T1000 (cell line): ENCODE data around the gene FERMT2.

Experiments
- DNase-seq: peaks from one replicate; lab custom pipeline; 2025; ENCODE audit warnings: mixed read lengths; lab: John Stamatoyannopoulos, UW

The FERMT2 gene

DNA sequence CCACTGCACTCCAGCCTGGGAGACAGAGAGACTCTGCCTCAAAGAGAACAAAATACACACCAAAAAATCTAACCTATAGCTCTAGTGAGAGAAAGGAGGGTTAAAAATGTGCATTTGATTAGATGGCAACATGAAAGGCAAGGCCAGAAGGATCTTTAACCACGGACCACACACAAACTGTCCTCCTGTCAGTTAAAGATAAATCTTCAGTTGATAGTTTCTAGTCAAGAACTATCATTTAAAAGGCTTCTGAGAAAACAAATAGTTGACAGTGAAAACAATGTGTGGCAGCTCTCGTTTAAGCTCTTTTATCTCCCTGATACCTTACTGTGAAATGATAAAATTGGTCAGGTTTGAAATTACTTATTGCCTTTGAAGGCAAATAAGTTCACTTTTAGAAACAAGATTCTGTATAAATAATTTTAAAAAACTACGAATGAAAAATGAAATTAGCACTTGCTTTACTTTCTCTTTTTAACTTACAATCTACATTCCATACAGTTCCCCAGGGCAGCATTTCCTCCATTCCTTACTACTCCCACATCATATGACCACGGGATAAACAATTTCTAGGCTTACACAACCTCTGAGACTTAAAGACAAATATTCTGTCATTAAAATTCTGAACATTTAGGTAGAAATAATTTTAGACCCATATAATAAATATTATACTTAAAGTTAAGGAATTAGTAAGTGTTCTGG, 88.1 kb downstream of the FERMT2 start:
- no peak for DNase-seq

DNA sequence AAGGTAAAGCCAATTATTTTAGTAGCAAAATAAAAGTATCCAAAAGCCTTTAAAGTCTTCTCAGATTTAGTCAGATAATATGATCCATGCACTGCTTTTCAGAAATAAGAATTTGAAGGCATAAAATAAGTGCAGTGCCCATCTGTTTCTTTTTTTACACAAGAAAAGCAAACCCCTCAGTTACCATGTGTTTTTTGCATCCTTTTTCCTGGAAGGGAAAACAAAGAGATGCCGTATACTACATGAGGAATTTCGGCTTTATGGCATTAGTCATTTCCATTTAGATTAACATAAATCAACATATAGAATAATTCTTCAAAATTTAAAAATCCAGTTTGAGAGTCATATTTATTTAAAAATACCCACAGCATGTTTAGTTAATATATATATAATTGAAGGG, 89.4 kb downstream of the FERMT2 start:
- DNase-seq, result no peak

DNA sequence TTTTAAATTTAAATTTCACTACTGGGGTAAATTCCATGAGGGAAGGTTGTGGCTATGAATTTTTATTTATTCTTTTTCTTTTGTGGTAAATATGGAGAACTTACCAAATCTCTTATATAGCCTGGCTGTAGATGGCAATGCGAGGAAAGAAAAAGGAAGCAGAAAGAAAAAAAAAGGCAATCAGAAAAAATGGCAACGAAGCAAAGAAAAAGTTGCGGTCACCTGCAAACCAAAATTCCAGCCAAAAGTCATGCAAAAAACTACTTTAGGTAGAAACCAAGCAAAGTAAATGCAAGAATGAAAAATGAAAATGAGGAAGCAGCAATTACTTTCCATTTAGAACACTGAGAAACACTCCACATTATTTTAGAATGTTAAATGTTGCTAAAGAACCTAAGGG, 89.9 kb downstream of the FERMT2 start:
- DNase-seq, result no peak

DNA sequence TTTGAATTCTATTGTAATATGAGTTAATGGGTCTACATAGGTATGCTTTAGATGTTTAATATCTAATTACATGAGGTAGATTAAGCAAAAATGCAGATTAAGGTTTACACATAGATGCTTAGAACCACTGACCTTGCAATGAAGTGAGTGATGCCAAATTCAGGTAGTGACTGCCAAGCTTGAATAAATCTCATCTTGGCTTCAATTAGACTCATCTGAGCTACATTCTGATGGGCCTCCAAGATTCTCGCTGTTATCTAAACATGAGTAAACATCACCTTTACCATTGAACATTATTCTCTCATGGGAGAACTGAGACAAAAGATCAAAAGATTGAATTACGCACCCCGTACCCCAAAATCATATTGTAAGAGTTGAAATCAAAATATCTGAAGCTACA, 90.6 kb downstream of the FERMT2 start:
- DNase-seq, result no peak

DNA sequence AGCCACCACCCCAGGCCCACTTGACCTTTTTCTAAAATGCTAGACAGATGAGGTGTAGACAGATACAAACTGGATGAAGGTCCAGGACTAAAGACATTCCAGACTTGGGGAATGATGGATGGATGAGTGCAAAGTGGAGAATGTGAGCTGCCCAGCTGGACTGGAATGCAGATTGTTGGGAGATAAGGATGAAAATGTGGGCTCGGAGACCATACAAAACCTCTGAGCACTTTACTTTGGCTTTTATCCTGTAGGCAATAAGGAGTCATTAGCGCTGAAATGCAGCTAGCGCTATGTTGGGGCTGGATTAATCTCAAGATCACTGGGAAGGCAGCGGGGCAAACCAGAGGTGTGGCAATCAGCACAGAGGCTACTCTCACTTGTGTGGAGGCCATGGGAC, 94.7 kb downstream of the FERMT2 start:
- no peak for DNase-seq

DNA sequence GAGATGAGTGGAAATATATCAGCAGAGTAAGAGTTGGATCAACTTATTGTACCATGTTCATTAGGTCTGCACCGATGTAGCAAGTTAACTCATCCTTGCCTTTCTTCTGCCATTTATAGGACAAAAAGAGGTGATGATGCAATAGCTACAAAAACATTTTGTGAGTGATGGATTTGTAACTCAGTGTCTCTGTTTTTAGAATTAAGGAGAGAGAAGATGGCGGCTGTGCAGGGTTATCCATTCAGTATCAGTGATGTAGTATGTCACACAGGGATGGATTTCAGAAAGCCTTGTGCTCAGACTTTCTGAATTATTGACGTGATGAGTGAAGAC, 97.4 kb downstream of the FERMT2 start:
- DNase-seq, result no peak

DNA sequence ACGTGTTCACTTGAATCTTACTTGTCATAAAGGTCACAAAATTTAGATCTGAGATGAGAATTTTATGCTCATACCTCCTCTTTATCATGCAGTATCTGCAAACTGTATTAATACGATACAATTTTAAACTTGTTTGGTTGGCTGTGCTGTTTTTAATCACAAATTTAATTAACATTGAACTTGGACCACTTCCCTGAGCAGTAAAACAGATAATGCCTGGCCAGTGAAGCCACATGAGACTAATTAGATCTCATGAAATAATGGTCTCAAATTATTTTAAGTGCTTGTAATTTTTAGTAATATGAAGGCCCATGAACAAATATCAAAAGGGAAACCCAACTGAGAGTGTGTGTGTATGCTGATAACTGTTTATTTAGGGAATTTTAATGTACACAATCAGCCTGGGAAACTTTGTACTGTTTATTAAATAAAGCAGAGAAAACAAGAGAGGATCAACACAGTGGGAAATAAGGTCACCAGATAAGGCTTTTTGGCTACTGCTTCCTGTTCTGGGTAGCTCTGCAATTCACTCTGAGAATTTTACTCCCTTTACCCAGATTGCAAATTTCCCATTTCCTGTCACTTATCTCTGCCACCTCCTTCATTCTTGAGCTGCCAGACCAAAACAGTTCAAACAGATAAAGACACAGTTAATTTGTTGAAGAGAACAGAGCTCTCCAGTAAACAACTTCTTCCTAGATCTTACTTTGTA, 97.9 kb downstream of the FERMT2 start:
- no peak for DNase-seq

DNA sequence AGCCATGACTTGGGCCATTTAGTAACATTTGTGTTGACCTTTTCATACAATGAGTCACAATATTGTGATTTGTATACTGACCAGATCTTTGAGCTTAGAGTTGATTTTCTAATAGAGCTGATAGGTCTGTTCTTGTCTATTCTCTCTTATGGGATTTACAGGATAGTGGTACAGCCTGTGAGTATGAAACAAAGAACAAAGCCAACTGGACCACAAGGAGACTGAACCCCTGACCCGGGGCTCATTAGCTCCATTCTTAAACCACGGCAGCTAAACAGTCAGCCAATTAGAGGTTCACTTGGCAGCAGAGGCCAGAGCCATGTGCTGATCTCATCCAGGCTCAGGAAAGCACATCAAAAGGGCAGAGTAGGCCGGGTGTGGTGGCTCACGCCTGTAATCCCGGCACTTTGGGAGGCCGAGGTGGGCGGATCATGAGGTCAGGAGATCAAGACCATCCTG, 100.4 kb downstream of the FERMT2 start:
- no peak for DNase-seq

DNA sequence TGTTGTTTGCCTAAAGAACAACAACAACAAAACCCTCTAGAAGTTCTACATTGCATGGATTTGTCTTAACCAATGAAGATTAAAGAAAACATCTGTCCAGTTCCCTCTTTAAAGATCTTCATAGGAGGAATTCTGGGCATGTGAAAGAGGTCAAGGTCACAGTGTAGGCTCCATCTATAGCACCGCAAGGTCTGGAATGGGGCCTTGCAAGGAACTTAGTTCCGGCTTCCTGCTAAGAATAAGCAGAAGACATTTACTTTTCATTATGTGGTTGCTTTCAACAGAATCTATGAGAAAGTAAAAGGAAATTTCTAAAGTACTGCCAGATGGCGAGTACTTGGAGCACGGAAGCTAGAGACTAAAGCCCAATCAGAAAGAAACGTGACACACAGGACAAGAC, 102.2 kb downstream of the FERMT2 start:
- DNase-seq, result no peak

DNA sequence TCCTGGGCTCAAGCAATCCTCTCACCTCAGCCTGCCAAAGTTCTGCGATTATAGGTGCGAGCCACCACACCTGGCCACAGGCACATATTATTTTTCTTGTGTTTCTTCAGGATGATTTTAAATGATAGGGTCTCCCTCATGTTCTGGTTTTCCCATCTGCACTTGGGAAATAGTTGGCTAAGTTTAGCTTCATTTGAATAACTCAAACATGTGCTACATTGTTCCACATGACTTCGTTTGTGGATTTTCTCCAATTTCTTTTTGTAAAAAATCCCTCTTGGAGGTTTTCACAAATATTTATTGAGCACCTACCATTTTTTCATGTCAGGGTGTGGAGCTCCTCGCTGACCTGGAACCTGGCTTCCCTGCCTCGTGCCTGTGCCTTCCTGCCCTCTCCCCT, 104.3 kb downstream of the FERMT2 start:
- no peak for DNase-seq

DNA sequence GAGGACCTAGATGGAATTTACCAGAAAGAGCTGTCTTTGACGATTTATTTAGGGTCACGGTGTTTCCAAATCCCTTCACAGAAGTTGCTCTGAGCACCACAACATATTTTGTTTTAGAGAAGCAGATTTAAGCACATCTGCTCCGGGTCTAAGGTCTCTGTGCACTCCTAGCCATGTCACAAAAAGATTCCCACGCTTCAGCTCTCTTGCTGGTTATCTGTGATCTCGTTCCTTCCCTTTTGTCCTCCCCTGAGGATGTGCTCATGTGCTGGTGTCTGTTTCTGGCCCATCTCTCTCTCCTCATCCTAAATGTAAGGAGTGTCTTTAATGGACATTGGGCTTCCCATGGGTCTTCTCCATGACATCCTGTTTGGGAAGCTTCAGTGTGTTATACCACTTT, 105.8 kb downstream of the FERMT2 start:
- DNase-seq, result no peak

DNA sequence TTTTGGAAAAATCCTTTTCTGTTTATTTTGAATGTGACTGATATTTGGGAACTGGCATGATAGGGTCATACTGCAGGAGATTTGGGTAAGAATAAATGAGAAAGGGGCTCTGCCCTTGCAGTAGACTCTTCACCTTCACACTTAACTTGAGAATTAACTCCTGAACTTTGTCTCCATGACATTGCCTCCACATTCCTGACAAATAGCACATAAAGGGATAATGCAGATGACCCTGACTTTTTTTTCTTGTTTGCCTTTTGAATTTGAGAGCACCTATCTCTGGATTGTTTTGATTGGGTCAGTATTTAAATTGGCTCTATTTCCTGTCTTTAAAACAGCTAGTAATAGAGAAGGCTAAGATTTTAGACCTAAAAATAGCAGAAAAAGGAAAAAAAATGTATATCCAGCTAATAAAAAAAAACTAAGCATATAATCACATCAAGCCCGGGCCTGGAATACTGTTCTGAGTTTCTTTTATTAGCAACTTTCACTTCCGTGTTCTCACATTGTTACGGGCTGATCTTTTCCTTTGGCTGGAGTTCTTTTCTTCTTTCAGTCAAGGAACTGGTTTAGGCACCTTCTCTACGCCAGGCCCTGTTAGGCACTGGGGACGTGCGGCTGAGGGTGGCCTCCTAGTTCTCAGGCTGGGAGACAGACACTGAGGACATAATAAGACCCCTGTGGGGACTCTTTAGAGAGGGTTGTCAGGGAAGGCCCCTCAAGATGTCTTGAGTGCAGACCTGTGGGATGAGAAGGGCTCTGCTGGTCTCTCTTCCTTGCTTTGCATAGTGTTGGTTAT, 106.4 kb downstream of the FERMT2 start:
- no peak for DNase-seq

DNA sequence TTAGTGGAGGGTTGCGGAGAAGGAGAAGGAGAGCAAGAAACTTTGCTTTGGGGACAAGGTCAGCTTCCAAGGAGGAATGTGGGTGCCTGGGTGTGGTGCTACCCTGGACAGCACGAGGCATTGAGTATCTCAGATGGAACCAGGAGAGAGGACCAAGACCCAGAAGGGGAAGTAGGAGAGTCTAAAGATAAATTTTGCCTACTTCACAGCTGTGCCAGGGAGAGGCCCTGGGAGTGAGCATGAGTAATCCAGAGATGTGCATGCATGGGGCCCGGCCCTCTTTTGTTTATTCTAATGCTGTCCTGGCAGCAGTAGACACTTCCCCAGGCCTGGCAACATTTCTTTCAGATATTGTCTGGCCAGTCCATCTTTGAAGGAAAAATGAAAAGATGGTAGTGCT, 110.0 kb downstream of the FERMT2 start:
- peak; percentile 15 for DNase-seq

DNA sequence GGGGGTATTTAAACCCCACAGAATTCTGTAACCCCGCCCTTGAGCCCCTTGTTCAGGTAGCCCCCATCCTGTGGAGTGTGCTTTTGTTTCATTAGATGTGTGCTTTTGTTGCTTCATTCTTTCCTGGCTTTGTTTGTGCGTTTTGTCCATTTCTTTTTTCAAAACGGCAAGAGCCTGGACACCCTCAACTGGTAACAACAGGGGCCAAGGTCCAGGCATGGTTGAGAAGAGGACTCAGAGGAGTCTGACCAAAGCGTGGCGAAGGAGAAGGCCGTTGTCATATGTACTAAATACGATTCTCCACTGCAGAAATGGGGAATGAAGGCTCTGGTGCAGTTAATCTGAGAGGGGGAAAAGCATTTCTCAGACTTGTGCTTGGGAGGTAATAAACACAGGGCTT, 113.4 kb downstream of the FERMT2 start:
- no peak for DNase-seq

DNA sequence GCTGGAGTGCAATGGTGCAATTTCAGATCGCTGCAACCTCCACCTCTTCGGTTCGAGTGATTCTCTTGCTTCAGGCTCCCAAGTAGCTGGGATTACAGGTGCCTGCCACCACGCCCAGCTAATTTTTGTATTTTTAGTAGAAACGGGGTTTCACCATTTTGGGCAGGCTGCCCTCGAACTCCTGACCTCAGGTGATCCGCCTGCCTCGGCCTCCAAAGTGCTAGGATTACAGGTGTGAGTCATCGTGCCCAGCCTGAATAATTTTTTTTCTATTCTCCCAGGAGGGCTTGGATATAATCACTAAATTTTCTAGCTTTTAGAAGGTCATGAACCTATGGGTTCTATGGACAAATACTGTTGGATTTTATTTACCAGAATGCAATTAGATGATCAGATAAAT, 114.8 kb downstream of the FERMT2 start:
- DNase-seq, result no peak

DNA sequence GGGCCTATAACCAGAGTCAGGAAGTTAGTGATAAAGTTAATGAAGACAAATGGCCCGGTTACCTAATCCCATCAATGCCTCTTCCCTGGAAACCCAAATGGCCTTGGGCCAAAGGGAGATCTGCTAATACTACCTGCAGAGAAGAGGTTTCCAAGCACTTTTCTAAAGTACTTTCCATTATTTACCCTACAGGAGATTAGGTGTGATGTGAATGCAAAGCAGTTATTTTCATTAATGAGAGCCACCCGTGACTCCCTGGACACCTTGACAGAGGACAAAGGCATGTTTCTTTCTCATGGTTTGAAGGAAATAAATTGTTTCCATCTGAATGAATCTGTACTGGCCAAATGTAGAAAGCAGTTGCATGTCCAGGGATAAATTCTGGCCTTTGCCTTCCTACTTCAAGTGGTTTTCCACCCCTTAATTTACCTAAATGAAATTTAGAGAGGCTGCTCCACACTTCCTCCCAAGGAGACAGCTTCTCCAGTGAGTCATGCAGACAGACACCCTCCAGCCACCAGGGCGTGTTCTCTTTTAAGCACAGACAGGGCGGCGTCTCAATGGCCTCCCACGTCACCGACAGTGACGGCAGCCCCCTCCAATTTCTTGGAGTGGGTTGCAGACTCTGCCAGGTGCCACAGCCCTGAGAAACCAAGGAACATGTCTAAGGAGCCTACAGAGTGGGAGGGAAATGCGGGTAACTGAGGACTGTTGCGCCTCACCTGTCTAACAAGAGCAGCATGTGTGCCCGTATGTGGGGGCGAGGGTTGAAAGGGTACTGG, 115.5 kb downstream of the FERMT2 start:
- DNase-seq, result peak; percentile 16

DNA sequence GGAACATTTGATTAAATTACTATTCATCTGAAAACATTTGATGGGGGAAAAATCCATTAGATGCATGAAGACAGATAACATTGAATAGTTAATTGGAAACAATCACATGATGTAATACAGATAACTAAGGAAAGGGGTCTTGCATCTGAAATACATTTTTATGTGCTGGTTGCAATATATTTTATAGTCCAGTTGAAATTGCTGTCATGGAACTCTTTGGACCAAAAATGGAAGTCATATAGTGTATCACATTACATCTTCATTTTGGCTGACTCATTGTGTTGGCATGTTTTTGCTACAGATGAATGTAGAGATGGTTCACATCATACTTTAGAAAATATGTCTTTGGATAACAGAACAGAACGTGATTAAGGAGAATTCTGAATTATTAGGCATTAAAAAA, 116.4 kb downstream of the FERMT2 start:
- no peak for DNase-seq

DNA sequence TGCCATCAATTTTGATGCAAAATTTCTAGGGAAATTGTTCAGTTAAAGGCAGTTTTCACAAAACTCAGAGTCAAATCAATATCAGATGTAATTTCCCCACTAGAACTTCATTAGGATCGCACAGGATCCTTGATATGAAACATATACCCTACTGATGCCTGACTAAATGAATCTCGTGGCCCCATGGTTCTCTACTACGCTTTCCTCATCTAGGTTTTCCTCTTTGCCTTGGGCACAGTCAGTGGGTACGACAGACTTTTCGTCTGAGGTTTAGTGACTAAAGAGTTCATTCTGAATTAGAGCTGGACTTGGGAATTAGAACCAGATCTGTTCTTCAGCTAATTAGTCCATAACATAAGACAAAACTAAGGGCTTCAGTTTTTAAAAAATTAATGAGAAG, 117.0 kb downstream of the FERMT2 start:
- no peak for DNase-seq

DNA sequence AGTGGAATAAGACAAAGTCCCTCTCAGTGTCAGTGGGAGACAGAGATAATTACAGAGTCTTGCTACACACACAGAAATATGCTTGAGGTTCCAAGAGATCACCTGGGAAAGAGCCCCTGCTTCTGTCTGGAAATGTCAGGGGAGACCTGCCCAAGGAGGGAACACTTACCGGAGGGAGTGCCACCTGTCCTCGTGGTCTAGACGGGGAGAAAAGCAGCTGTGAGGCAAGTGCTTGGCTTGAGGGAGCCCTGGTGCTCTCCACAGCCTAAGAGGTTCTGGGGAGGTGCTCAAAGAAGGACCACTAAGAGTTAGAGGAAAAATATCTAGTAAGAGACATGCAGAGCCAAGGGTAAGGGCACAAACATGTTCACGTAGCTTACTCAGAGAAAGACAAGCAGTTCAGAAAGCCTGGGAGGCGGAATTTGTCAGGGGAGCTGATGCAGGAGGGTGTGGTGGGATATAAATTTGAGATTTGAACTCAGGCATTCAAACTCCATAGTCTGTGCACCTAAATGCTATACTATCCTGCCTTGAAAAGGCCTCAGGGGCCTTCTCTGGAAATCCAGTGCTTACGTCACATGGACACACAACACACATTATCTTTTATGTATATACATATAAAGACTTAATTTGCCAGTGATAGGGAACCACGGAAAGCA, 121.2 kb downstream of the FERMT2 start:
- DNase-seq, result no peak

DNA sequence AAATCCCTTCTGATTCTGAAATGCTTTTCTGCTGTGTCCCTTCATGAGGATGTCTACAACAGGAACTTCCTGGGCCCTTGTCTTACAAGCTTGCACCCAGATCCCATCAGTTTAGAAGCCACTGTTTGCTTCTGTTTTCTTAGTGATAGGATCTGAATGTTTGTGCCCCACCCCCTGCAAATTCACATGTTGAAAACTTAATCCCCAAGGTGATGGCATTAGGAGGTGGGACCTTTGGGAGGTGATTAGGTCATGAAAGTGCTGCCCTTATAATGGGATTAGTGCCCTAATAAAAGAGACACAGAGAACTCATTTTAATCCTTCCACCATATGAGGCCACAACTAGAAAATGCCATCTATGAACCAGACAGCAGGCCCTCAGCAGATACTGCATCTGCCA, 123.4 kb downstream of the FERMT2 start:
- DNase-seq, result no peak

DNA sequence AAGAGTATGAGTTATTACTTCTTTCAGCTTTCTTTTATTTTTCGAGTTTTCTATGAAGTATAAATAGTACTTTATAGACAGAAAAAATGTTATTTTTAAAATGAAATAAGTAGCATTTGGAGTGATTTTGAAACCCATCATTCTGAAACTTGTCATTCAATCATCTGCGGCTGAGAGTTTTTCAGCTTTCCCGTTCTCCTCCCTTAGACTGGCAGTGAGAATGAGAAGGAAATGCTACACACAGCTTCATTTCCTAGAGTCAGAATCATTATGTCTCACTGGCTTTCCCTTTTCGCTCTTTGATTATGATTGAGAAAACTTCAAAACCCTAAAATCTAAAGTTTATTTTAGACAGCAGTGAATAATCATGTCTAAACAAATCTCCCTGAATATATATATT, 125.8 kb downstream of the FERMT2 start:
- no peak for DNase-seq

DNA sequence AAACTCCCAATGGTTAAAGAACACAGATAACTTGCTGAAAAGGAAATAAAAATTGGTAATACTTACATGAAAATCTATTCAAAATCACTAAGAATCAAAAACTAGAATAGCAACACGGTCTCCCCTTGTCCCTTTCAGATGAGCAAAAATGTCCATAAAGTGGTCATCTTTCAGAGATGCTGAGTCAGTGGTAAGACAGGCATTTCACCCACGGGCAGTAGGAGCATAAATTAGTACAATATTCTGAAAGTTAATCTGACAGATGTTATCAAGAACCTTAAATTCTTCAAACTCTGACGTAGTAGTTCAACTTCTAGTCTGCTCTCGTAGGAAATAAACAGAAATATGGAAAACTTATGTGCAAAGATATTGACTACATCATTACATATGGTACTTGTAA, 126.4 kb downstream of the FERMT2 start:
- DNase-seq, result no peak
